SH-SY5Y (cell line): Measurements from ENCODE around the gene PSMA3.

ENCODE experiments used
- GATA2 ChIP-seq: IDR thresholded peaks from 2 replicates; pipeline ENCODE4 v1.6.1; 2011; ENCODE audit warnings: mild to moderate bottlenecking, low read depth, low read length
- GATA3 ChIP-seq: IDR thresholded peaks from 2 replicates; pipeline ENCODE4 v1.6.1; 2011; ENCODE audit warnings: low read depth, mild to moderate bottlenecking, low read length, moderate library complexity

GRCh38 chr14:58249611-58250010, 5.0 kb downstream of the PSMA3 start:
- TF ChIP-seq GATA3 (no peak), GATA2 (no peak)
